ENCODE results near the gene FILIP1L. TPM values are rescaled to one million over a fixed set of nuclear protein-coding genes. Genes with fewer than 3 reads are reported as not detected.

FILIP1L gene
- total RNA-seq, 1 donor from 2014 or later, result 1.5 TPM

DNA sequence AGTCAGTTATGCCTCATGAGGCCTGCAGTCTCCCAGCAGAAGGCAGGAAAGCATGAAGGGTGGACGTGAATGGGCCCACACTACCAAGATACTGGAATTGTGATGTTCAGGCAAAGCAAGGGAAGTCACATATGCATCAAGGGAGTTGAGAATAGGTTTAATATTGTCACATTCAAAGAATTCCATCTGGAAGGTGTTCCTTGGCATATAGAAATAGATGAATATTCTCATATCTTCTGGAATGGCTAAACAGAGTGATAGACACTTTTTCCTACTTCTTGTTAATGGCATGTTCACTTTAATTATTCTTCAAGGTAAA, 193.0 kb downstream of the FILIP1L start:
- TF ChIP-seq, protein P1, sequence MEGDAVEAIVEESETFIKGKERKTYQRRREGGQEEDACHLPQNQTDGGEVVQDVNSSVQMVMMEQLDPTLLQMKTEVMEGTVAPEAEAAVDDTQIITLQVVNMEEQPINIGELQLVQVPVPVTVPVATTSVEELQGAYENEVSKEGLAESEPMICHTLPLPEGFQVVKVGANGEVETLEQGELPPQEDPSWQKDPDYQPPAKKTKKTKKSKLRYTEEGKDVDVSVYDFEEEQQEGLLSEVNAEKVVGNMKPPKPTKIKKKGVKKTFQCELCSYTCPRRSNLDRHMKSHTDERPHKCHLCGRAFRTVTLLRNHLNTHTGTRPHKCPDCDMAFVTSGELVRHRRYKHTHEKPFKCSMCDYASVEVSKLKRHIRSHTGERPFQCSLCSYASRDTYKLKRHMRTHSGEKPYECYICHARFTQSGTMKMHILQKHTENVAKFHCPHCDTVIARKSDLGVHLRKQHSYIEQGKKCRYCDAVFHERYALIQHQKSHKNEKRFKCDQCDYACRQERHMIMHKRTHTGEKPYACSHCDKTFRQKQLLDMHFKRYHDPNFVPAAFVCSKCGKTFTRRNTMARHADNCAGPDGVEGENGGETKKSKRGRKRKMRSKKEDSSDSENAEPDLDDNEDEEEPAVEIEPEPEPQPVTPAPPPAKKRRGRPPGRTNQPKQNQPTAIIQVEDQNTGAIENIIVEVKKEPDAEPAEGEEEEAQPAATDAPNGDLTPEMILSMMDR (IDR thresholded peaks at IDR 0.05), result no peak
- ATAC-seq (ENCODE audit: low read depth) (no peak), DNase-seq (no peak)
- Mint-ChIP-seq H3K9me3 (no peaks in the 10 kb centered on the region), H3K27me3 (no peaks in the 10 kb centered on the region), H3K27ac (no peak overlapping the region), H3K4me3 (no peak overlapping the region), H3K36me3 (ENCODE audit: low read depth) (peaks cover 7% of the 10 kb centered on the region), H3K4me1 (peaks cover 12% of the 10 kb centered on the region)
- intact Hi-C loops (cut with micrococcal nuclease), result no loop called here
- ChIA-PET CTCF (no interaction called here), POLR2A (no interaction called here)

DNA sequence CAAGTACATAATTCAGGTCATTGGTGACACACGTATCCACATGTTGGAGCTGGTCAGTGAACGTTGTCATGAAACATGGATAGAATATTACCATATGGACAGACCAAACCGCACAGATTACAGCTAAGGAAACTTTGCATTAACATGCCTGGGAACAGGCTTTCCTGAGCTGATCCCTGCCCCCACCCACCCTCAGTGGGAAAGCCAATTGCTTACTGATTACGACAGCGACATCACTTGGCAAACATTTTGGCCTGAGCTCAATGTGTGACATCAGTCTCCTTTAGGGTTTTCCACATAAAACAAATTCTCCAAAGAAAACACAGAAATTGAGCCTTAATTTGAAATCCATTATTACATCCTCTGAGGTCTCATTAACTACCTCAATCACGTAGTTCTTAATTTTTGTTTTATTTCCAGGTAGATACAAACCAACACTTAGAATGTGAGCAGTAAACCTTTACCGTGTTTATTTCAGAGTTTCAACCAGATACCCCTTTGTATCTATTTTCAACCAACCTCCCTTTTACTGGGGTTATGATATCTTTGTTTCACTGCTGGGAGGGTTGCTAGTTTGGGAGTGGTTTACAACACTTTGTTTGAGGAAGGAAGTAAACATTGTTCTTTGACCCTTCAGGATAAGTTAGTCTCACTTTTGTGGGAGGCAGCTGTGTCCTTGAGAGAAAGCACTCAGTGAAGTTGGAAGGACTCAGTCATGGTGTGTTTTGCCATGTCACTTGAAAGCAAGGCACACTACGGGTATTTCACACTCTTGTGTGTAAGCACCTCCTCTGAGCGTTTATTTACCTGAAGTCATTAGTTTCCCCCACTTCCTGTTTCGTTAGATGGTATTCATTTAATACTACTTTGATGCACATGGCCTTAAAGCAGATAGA, 193.6 kb downstream of the FILIP1L start:
- H3K27me3 Mint-ChIP-seq, result no peaks in the 10 kb centered on the region
- DNase-seq (no peak), ATAC-seq (ENCODE audit: low read depth) (no peak)
- intact Hi-C loops (cut with micrococcal nuclease), result no loop called here
- CTCF ChIA-PET, result no interaction called here
- H3K36me3 Mint-ChIP-seq (ENCODE audit: low read depth), result peaks cover 7% of the 10 kb centered on the region
- no peak overlapping the region for H3K27ac Mint-ChIP-seq
- POLR2A ChIA-PET, result no interaction called here
- H3K4me1 Mint-ChIP-seq, result peaks cover 12% of the 10 kb centered on the region
- TF ChIP-seq, protein P1 (IDR thresholded peaks at IDR 0.05), result no peak
- no peaks in the 10 kb centered on the region for H3K9me3 Mint-ChIP-seq
- H3K4me3 Mint-ChIP-seq, result no peak overlapping the region

DNA sequence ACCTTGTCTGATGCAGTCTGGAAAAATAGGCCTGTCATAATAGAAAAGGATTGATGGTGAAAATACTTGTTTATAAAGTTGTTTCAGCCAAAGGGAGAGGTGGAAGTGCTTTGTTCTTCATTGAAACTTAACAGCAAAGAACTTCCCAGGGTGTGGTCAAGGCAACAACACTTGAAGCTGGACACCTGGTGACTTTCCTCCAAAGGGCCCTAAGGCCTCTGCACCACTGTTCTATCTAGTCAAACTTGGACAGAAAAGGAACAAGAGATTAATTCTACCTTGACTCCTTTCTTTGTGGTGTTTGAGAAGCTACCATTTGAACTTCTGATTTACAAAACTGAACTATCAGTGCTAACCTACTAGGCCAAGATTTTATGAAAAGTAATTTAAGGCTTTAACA, 194.6 kb downstream of the FILIP1L start:
- TF ChIP-seq, protein P1 (IDR thresholded peaks at IDR 0.05), result no peak
- Mint-ChIP-seq H3K9me3 (no peaks in the 10 kb centered on the region), H3K4me3 (no peak overlapping the region), H3K4me1 (peaks cover 12% of the 10 kb centered on the region), H3K27ac (no peak overlapping the region), H3K36me3 (ENCODE audit: low read depth) (peaks cover 4% of the 10 kb centered on the region), H3K27me3 (no peaks in the 10 kb centered on the region)
- POLR2A ChIA-PET, result no interaction called here
- DNase-seq (no peak), ATAC-seq (ENCODE audit: low read depth) (no peak)
- CTCF ChIA-PET, result no interaction called here
- intact Hi-C loops (cut with micrococcal nuclease), result no loop called here

DNA sequence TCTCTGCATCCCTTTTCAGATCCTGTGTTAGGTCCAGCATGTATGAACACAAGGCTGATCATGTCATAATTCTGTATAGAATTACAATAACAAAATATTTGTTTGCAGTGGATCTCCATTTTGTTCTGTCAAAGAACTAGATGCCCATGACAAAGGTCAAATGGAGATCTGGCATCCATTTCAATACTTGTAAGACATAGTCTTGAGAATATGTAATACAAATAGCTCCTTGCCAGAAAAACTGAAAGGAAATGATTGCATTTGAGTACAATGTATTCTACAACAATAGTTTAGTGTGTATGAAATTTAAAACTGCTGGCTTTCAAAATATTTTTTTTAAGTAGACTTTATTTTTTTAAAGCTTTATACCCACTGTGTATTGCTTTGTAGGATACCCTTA, 195.6 kb downstream of the FILIP1L start:
- POLR2A ChIA-PET, result no interaction called here
- Mint-ChIP-seq H3K27ac (no peak overlapping the region), H3K4me3 (no peak overlapping the region), H3K9me3 (no peaks in the 10 kb centered on the region), H3K4me1 (peaks cover 12% of the 10 kb centered on the region), H3K36me3 (ENCODE audit: low read depth) (peaks cover 4% of the 10 kb centered on the region), H3K27me3 (no peaks in the 10 kb centered on the region)
- CTCF ChIA-PET, result no interaction called here
- DNase-seq (no peak), ATAC-seq (ENCODE audit: low read depth) (no peak)
- intact Hi-C loops (cut with micrococcal nuclease), result no loop called here
- TF ChIP-seq, protein P1 (IDR thresholded peaks at IDR 0.05), result no peak

DNA sequence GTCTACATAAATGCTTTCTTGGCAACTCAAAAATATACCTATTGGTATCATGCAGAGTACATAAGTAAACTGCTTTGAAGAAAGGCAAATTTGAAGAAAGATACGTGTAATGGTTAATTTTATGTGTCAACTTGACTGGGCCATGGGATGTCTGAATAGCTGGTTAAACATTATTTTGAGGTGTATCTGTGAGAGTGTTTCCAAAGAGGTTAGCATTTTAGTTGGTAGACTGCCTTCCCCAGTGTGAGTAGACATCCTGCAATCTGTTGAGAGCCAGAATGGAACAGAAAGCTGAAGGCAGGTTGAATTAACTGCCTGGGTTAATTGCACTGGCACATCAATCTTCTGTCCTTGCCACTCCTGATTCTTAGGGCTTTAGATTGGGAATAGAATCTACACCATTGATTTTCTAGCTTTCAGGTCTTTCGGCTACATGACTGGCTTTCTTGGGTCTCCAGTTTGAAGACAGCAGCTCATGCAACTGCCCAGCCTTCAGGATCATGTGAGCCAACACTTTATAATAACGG, 198.3 kb downstream of the FILIP1L start:
- H3K4me3 Mint-ChIP-seq, result no peak overlapping the region
- no peaks in the 10 kb centered on the region for H3K27me3 Mint-ChIP-seq
- DNase-seq (no peak), ATAC-seq (ENCODE audit: low read depth) (no peak)
- TF ChIP-seq, protein P1 (IDR thresholded peaks at IDR 0.05), result no peak
- ChIA-PET CTCF (no interaction called here), POLR2A (no interaction called here)
- intact Hi-C loops (cut with micrococcal nuclease), result no loop called here
- H3K4me1 Mint-ChIP-seq, result peaks cover 7% of the 10 kb centered on the region
- peaks cover 6% of the 10 kb centered on the region for H3K36me3 Mint-ChIP-seq (ENCODE audit: low read depth)
- no peaks in the 10 kb centered on the region for H3K9me3 Mint-ChIP-seq
- H3K27ac Mint-ChIP-seq, result no peak overlapping the region
